Esophagus (tissue), 2 donors: Measurements from ENCODE around the gene NKX1-1. TPM values are rescaled to one million over a fixed set of nuclear protein-coding genes. Genes with fewer than 3 reads are reported as not detected.

Experiments used
- H3K27ac ChIP-seq, 2 donors: one replicate each; pipeline ENCODE4 v1.5.1; 2013; ENCODE audit warnings: low read depth in 2 of 2, mild to moderate bottlenecking in 2 of 2, inconsistent platforms in 1 of 2, low read length in 1 of 2, moderate library complexity in 1 of 2
- H3K27me3 ChIP-seq, 2 donors: one replicate each; pipeline ENCODE4 v1.6.1; 2013; ENCODE audit warnings: low read length in 2 of 2, control low read depth in 1 of 2, mild to moderate bottlenecking in 1 of 2; ENCODE audit not compliant: insufficient read depth in 2 of 2, control insufficient read depth in 1 of 2
- H3K36me3 ChIP-seq, 2 donors: one replicate each; pipeline ENCODE4 v1.6.1; 2013; ENCODE audit warnings: low read length in 1 of 2; ENCODE audit not compliant: control insufficient read depth in 2 of 2, insufficient read depth in 2 of 2
- H3K4me1 ChIP-seq, 2 donors: one replicate each; pipeline ENCODE4 v1.6.1; 2013; ENCODE audit warnings: low read length in 1 of 2; ENCODE audit not compliant: control insufficient read depth in 2 of 2, insufficient read depth in 2 of 2
- H3K4me3 ChIP-seq, 2 donors: one replicate each; pipeline ENCODE4 v1.5.1; 2013; ENCODE audit warnings: low read length in 2 of 2, mild to moderate bottlenecking in 2 of 2, low read depth in 1 of 2, moderate library complexity in 1 of 2
- H3K9me3 ChIP-seq, 2 donors: one replicate each; pipeline ENCODE4 v1.6.1; 2013; ENCODE audit warnings: mild to moderate bottlenecking in 2 of 2, low read depth in 1 of 2, low read length in 1 of 2, moderate library complexity in 1 of 2; ENCODE audit not compliant: control insufficient read depth in 2 of 2, insufficient read depth in 1 of 2
- WGBS, 2 donors: extraction: QIAGEN DNeasy Blood & Tissue Kit; methylation state at CpG; one replicate each; pipeline ENCODE4 v1.1.7; 2013; 5-methylcytosine and 5-hydroxymethylcytosine counted together
- polyA plus RNA-seq, 2 donors: library from polyadenylated mRNA; stranded (reverse); fragments of 200-250 nt; gene quantifications; one replicate each; pipeline ENCODE4 v1.2.3, GENCODE V29; 2013
- donor health status: healthy with polysubstance abuse.
- donor health status: Bipolar disorder and iron deficiency.

Gene NKX1-1
- polyA plus RNA-seq, 2 donors = not detected

DNA sequence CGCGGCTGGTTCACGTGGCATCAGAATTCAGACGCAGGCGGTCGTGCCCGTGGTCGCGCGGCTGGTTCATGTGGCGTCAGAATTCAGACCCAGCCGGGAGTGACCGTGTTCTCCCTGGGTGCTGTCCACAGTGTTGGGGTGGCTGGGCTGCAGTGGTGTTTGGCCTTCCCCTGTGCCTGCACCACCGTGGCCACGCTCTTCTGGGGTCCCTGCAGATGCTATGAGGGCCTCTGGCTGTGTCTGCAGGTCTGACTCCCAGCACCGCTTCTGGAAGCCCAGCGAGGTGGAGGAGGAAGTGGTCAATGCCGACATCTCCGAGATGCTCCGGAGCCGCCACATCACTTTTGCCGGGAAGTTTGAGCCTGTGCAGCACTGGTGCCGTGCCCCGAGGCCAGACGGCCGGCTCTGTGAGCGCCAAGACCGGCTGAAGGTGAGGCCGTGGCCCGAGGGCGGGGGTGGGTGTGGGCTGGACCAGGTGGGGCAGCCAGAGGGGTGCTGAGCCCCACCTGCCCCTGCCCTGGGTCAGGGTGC is 26.4 kb downstream of the NKX1-1 start:
- no peaks in the 10 kb centered on the region for H3K27me3 ChIP-seq
- 88 to 93% methylated on average over 21 to 24 of the region's 31 CpGs for WGBS, 2 donors
- peaks cover 0 to 46% of the 10 kb centered on the region in 2 donors for H3K36me3 ChIP-seq
- H3K4me3 ChIP-seq = no peak overlapping the region
- no peaks in the 10 kb centered on the region for H3K4me1 ChIP-seq
- H3K9me3 ChIP-seq = no peaks in the 10 kb centered on the region
- H3K27ac ChIP-seq = no peak overlapping the region

DNA sequence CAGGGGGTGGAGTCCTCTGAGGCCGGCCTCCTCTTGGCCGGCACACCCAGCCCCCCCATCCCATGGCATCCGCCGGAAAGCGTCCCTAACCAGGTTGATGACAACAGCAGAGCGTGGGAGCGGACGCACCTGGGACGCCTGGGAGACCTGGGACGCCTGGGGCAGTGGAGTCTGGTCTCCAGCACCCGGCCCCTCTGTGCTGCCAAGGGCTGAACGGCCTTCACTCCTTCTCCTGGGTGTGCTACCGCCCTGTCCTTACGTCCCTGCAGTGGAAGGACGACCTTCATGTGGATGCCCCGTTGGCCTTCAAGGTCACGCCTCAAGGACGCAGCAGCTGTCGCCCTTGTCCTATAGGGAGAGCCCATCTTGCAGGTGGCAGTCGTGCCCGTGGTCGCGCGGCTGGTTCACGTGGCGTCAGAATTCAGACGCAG is 26.9 kb downstream of the NKX1-1 start:
- 80 to 85% methylated on average over 27 of the region's 27 CpGs for WGBS, 2 donors
- H3K4me3 ChIP-seq = no peak overlapping the region
- H3K27ac ChIP-seq = no peak overlapping the region
- H3K9me3 ChIP-seq = no peaks in the 10 kb centered on the region
- no peaks in the 10 kb centered on the region for H3K27me3 ChIP-seq
- H3K4me1 ChIP-seq = no peaks in the 10 kb centered on the region
- H3K36me3 ChIP-seq = peaks cover 0 to 44% of the 10 kb centered on the region in 2 donors

DNA sequence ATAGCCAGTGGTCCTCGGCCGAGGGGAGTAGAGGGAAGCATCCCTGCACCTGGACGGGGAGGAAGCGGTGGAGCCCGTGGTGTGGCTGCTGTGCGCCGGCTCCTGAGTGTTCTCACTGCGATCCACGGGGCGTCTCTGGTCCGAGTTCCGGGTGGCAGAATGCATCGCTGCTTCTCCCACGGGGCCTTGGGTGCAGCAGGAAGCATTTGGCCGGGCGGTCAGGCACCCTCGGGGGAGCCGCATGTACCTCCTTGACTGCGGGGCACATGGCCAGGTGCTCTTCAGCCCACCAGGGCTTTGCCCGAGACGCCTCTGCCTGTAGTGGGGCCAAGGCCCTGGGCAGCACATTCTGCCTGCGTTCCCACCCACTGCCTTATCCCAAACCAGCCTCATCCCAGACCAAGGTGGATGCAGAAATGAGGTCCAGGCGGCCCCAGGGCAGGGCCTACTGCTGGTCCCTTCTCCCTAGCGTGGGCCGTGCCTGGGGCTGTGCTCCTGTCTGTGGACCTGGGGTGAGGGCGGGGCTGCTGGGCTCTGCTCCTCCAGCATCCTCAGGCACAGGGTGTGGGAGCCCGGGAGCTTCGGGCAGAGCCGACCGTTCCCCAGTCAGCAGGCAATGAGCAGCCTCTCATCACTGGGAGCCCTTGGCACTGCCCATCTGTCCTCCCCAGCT is 27.5 kb downstream of the NKX1-1 start:
- Histone ChIP-seq H3K27ac (no peak overlapping the region), H3K4me1 (no peaks in the 10 kb centered on the region), H3K4me3 (no peak overlapping the region), H3K36me3 (peaks cover 0 to 43% of the 10 kb centered on the region in 2 donors), H3K27me3 (no peaks in the 10 kb centered on the region), H3K9me3 (no peaks in the 10 kb centered on the region)
- 89 to 90% methylated on average over 30 of the region's 30 CpGs for WGBS, 2 donors

DNA sequence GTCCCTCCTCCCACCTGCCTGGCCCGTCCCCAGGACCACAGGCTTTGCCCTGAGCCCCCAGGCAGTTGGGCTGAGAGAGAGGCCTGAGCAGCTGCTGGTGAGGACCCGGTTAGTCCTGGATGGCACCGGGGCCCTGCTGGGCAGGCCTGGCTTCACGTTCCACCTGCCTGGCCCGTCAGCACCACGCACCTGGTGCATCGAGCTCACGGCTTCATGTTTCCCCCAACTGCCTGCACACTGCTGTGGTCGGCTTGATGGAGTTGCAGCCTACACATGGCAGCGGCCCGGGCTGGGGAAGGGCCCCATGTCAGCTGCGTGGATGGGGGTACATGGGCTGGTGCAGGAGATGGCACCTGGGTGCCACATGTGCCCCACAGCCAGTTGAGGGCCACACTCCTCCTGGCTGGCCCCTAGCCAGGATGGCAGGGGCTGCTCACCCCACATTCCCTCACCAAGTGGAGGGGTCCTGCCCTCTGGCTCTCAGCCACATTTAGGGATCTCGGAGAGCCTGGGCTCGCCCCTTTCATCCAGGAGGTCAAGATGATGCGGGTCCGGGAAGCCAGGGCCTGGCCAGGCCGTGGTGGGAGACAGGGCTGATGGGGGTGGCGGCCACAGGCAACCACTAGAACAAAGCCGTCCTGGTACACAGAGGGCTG is 28.5 kb downstream of the NKX1-1 start:
- H3K36me3 ChIP-seq = peaks cover 0 to 41% of the 10 kb centered on the region in 2 donors
- no peaks in the 10 kb centered on the region for H3K4me1 ChIP-seq
- no peak overlapping the region for H3K4me3 ChIP-seq
- 91 to 94% methylated on average over 19 of the region's 19 CpGs for WGBS, 2 donors
- no peak overlapping the region for H3K27ac ChIP-seq
- no peaks in the 10 kb centered on the region for H3K27me3 ChIP-seq
- no peaks in the 10 kb centered on the region for H3K9me3 ChIP-seq

GRCh38 chr4:1376841-1377605 is 29.2 kb downstream of the NKX1-1 start:
- peaks cover 0 to 41% of the 10 kb centered on the region in 2 donors for H3K36me3 ChIP-seq
- no peak overlapping the region for H3K4me3 ChIP-seq
- H3K27ac ChIP-seq = no peak overlapping the region
- H3K9me3 ChIP-seq = no peaks in the 10 kb centered on the region
- no peaks in the 10 kb centered on the region for H3K27me3 ChIP-seq
- no peaks in the 10 kb centered on the region for H3K4me1 ChIP-seq
- WGBS, 2 donors = 91 to 93% methylated on average over 31 to 32 of the region's 32 CpGs

- peaks cover 0 to 41% of the 10 kb centered on the region in 2 donors for H3K36me3 ChIP-seq
- no peaks in the 10 kb centered on the region for H3K9me3 ChIP-seq
- no peaks in the 10 kb centered on the region for H3K27me3 ChIP-seq
- H3K4me1 ChIP-seq = no peaks in the 10 kb centered on the region
- no peak overlapping the region for H3K4me3 ChIP-seq
- H3K27ac ChIP-seq = no peak overlapping the region
- 92 to 95% methylated on average over 23 of the region's 23 CpGs for WGBS, 2 donors
These were observed 29.8 kb downstream of the NKX1-1 start for GRCh38 chr4:1376391-1376840.

DNA sequence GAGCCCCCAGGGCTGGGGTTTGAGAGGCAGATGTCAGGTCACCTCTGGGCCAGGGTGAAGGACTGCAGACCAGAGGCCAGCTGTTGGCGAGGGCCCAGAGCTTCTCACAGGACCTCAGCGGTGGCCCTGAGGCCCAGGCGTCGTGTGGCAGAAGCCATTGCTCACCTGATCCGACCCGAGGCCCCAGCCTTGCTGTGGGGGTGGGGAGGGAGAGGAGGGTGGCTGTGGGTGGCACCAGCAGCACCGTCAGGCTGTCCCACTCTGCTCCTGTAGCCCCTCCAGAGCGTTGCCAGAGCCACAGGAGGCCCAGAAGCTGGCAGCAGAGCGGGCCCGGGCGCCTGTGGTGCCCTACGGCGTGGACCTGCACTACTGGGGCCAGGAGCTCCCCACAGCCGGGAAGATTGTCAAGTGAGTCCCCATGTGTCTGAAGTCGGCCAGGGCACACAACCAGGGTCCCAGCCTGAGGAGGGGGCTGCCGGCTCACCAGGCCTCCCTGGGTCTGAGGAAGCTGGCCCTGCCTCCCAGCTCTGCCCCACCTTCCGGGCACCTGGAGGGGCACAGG is 30.4 kb downstream of the NKX1-1 start:
- no peak overlapping the region for H3K4me3 ChIP-seq
- H3K4me1 ChIP-seq = no peaks in the 10 kb centered on the region
- H3K36me3 ChIP-seq = peaks cover 0 to 41% of the 10 kb centered on the region in 2 donors
- WGBS, 2 donors = 85 to 95% methylated on average over 16 to 17 of the region's 17 CpGs
- no peaks in the 10 kb centered on the region for H3K9me3 ChIP-seq
- no peaks in the 10 kb centered on the region for H3K27me3 ChIP-seq
- no peak overlapping the region for H3K27ac ChIP-seq

GRCh38 chr4:1375051-1375721 is 31.1 kb downstream of the NKX1-1 start:
- Histone ChIP-seq H3K9me3 (no peaks in the 10 kb centered on the region), H3K4me3 (no peak overlapping the region), H3K27me3 (no peaks in the 10 kb centered on the region), H3K36me3 (peaks cover 0 to 41% of the 10 kb centered on the region in 2 donors), H3K4me1 (no peaks in the 10 kb centered on the region), H3K27ac (no peak overlapping the region)
- 92 to 94% methylated on average over 31 to 36 of the region's 36 CpGs for WGBS, 2 donors

DNA sequence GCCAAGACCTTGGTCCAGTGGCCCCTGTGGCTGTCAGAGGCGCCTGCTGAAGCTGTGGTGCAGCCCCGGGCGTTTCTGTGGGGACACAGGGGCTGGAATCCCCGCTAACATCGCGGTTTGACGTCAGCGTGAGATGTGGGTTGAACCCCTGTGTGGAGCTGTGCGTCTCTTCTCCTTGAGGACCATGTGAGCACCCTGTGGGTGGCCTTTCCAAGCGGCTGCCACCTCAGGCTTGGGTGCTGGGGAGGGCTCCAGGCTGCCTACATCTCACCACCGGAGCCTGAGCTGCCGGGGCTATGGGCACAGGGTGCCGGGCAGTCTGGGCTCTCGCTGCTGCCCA is 31.6 kb downstream of the NKX1-1 start:
- no peak overlapping the region for H3K4me3 ChIP-seq
- H3K27me3 ChIP-seq = no peaks in the 10 kb centered on the region
- H3K4me1 ChIP-seq = no peaks in the 10 kb centered on the region
- WGBS, 2 donors = 94 to 97% methylated on average over 14 of the region's 14 CpGs
- H3K27ac ChIP-seq = no peak overlapping the region
- H3K36me3 ChIP-seq = peaks cover 0 to 44% of the 10 kb centered on the region in 2 donors
- no peaks in the 10 kb centered on the region for H3K9me3 ChIP-seq
